Amygdala (tissue), 56 donors: ENCODE results near the gene KTN1.

ENCODE experiments used
- DNase-seq, 56 donors: peaks; one replicate each; lab custom pipeline; 2025; lab: John Stamatoyannopoulos, UW

The KTN1 gene

DNA sequence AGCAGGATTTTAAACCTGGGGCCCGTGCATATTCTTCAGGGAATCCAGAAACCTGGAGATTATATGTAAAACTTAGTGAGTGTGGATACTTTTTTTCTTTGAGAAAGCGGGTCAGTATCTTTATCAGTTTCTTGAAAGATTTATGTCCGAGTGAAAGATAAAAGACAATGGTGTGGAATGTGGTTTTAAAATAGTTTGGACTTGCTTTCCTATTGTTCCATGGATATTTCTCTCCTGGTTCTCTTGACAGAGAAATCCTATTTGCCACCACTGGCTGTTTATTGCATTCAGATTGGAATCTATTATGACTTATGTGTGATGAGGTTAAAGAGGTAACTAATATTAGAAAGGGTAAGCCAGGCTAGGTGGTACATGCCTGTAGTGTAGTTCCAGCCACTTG is 27.4 kb downstream of the KTN1 start:
- no peak for DNase-seq

- no peak for DNase-seq
These were observed 29.7 kb downstream of the KTN1 start for GRCh38 chr14:55609681-55610080.

- DNase-seq: no peak
These were observed 30.8 kb downstream of the KTN1 start for GRCh38 chr14:55610713-55611370.

DNA sequence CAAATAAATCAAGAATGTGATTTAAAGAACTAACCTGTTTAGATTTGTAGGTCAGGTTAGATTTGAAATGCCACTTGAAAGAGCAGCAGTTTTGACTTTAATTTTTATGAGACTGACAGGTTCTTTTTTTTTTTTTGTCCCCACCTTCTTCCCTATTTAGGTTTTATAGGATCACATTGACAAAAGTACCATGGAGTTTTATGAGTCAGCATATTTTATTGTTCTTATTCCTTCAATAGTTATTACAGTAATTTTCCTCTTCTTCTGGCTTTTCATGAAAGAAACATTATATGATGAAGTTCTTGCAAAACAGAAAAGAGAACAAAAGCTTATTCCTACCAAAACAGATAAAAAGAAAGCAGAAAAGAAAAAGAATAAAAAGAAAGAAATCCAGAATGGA is 31.9 kb downstream of the KTN1 start:
- DNase-seq: no peak

- no peak for DNase-seq
These were observed 34.3 kb downstream of the KTN1 start for GRCh38 chr14:55614304-55614703.

GRCh38 chr14:55620277-55620676 is 40.3 kb downstream of the KTN1 start:
- DNase-seq: no peak

GRCh38 chr14:55620981-55621380 is 41.0 kb downstream of the KTN1 start:
- DNase-seq: no peak

GRCh38 chr14:55621391-55621790 is 41.4 kb downstream of the KTN1 start:
- no peak for DNase-seq

GRCh38 chr14:55624913-55625312 is 44.9 kb downstream of the KTN1 start:
- no peak for DNase-seq

DNA sequence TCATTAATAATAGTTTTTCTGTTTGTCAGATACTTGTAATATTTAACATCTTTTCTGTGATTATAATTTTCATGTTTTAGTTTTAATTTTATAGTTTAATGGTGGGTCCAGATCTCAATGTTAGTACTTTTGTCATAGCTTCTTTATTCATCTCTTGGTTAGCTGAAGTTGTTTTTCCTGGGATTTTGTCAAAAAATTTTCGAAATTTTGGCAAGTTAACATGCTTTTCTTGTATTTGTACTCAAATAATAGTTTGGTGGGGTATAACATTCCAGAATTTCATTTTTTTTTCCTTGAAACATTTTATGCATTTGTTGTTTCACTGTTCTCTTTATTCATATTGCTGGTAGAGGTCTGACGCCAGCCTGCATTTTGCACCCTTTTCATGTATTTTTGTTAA is 45.5 kb downstream of the KTN1 start:
- no peak for DNase-seq

- no peak for DNase-seq
These were observed 46.1 kb downstream of the KTN1 start for GRCh38 chr14:55626131-55626530.

DNA sequence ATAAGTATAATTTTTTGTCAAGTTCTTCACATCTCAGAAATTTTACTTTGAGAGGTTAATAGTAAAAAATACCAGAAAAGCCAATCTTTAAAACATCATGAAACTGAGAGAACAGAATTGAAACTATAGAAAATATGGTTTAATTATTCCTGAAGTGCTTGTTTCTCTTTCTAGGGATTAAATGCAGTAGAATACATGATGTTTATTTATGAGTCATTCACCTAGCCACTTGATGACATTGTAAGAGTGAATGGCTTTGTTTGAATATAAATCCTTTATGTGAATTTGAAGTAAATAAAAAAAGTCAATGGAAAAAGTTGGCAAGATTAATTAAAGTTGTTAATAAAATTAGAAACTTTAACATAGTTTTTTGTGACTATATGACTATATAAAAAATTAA is 48.4 kb downstream of the KTN1 start:
- DNase-seq: no peak

DNA sequence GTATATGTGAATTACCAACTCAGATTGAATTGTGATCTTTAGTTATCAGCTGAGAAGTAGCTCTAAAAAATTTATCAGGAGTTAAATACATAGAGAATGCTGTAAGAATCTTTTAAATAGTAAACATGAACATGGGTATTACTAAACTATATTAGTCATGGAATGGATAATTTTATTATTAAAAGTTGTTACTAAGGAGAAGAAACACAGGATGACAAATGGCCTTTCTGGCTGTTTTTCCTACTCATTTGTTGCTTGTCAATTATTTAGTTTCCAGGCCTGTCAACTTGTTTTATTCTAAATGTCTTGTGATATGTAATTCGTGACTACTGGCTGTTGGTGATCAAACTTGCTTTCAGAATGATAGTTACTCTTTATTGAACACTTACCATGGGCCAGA is 58.7 kb downstream of the KTN1 start:
- no peak for DNase-seq

GRCh38 chr14:55641290-55641689 is 61.3 kb downstream of the KTN1 start:
- no peak for DNase-seq

GRCh38 chr14:55641954-55642353 is 61.9 kb downstream of the KTN1 start:
- DNase-seq: no peak

DNA sequence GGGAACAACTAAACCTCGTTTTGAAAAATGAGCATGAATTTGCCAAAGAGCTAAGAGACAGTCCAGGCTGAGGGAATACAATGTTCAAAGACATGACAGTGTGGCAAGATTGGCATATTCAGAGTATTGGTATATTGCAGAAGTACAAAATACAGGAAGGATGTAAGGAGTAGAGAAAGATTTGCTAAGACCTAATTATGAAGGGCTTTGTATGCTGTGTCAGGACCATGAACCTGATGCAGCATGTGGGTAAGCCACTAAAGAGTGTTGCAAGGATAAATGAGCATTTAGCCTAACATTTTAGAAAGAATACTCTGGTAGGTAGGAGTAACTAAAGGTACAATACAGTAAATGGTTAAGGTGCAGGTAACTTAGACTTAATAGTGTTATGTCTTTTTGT is 65.1 kb downstream of the KTN1 start:
- no peak for DNase-seq

GRCh38 chr14:55645845-55646832 is 66.1 kb downstream of the KTN1 start:
- DNase-seq: no peak

- DNase-seq: no peak
These were observed 71.0 kb downstream of the KTN1 start for GRCh38 chr14:55650992-55651391.

- no peak for DNase-seq
These were observed 74.2 kb downstream of the KTN1 start for GRCh38 chr14:55654243-55654642.

GRCh38 chr14:55661029-55661428 is 81.0 kb downstream of the KTN1 start:
- no peak for DNase-seq

DNA sequence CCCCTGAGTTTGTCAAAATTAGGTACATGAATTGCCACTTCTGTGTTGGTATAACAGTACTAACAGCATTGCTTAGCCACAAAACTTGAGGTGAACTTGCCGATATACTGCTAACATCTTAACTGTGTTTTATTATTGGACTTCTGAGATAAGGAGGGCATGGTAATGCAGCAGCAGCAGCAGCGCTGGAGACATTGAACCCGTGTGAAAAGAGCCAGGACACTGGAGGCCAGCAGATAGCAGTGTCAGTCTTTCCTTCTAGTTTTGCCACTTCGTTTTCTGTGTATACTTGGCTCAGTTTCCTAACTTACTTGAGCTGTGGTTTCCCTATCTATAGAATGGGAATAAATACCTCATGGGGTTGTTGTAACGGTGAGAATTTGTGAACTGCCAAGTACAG is 82.7 kb downstream of the KTN1 start:
- no peak for DNase-seq
